ENCODE measurements around the gene WDR17. TPM values are rescaled to one million over a fixed set of nuclear protein-coding genes. Genes with fewer than 3 reads are reported as not detected.

WDR17 gene
- total RNA-seq, 4 donors from 2014 or later = 5.7 to 19.6 (median 10.2) TPM

GRCh38 chr4:176193938-176194337 is 128.3 kb downstream of the WDR17 start:
- TF ChIP-seq EP300 (IDR thresholded peaks at IDR 0.05) (no peak), CTCF (IDR thresholded peaks at IDR 0.05) (no peak), POLR2A (IDR thresholded peaks at IDR 0.05) (no peak)
- Histone ChIP-seq H3K36me3 (no peaks in the 10 kb centered on the region), H3K4me3 (no peak overlapping the region), H3K27me3 (no peaks in the 10 kb centered on the region), H3K9me3 (no peaks in the 10 kb centered on the region), H3K27ac (no peak overlapping the region), H3K4me1 (peaks cover 0 to 11% (median 0%) of the 10 kb centered on the region in 4 donors)
- 58 to 68% methylated on average over 3 of the region's 3 CpGs for WGBS, 2 donors
- no peak for DNase-seq (ENCODE audit: low spot score in 2 of 2)

- peaks cover 0 to 11% (median 0%) of the 10 kb centered on the region in 4 donors for H3K4me1 ChIP-seq
- DNase-seq (ENCODE audit: low spot score in 2 of 2) = peak; percentile 88 to 90
- 0 to 1% methylated on average over 31 to 39 of the region's 45 CpGs for WGBS, 2 donors
- peak within 1 kb of the TSS; percentile 42 to 80 (median 62) for H3K4me3 ChIP-seq
- H3K27me3 ChIP-seq = no peaks in the 10 kb centered on the region
- TF ChIP-seq CTCF (IDR thresholded peaks at IDR 0.05) = no peak
- peak; percentile 45 to 55 for TF ChIP-seq POLR2A (IDR thresholded peaks at IDR 0.05)
- peak; percentile 65 to 81 for TF ChIP-seq EP300 (IDR thresholded peaks at IDR 0.05)
- H3K9me3 ChIP-seq = no peaks in the 10 kb centered on the region
- peak within 1 kb of the TSS; percentile 30 to 86 (median 68) for H3K27ac ChIP-seq
- no peaks in the 10 kb centered on the region for H3K36me3 ChIP-seq
Observed at GRCh38 chr4:176195184-176195978, 129.7 kb downstream of the WDR17 start, which contains the start of gene SPATA4. Gene SPATA4 (minus strand): TSS chr4:176195585. CDS start chr4:176195562, 23 bp downstream.

- WGBS, 2 donors = 69 to 81% methylated on average over 8 of the region's 8 CpGs
- Histone ChIP-seq H3K36me3 (no peaks in the 10 kb centered on the region), H3K27ac (no peak overlapping the region), H3K27me3 (no peaks in the 10 kb centered on the region), H3K9me3 (no peaks in the 10 kb centered on the region), H3K4me1 (peaks cover 0 to 11% (median 0%) of the 10 kb centered on the region in 4 donors), H3K4me3 (no peak overlapping the region)
- TF ChIP-seq CTCF (IDR thresholded peaks at IDR 0.05) = no peak
- no peak for DNase-seq (ENCODE audit: low spot score in 2 of 2)
Observed at GRCh38 chr4:176198316-176198903, 132.8 kb downstream of the WDR17 start.

DNA sequence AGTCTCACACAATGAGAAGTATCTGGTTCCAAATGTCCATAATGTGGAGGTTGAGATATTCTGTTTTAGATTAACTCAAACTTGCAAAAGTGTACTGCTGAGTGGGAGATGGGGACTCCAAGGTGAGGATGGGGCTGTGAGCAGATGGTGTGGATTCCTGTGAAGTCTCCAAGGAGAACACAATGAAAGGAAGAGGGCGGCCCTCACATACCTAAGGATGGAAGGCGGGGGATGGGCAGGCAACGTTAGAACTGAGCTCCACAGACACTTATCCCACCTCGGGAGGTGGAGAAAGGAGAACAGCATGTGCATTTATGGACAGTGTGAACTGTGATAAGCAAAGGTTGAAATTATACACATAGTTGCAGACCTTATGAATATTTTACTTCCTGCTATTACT is 139.7 kb downstream of the WDR17 start:
- DNase-seq (ENCODE audit: low spot score in 2 of 2) = no peak
- no peak overlapping the region for H3K27ac ChIP-seq
- no peak for TF ChIP-seq CTCF (IDR thresholded peaks at IDR 0.05)
- no peak for TF ChIP-seq POLR2A (IDR thresholded peaks at IDR 0.05)
- TF ChIP-seq EP300 (IDR thresholded peaks at IDR 0.05) = no peak
- H3K9me3 ChIP-seq = no peaks in the 10 kb centered on the region
- H3K36me3 ChIP-seq = no peaks in the 10 kb centered on the region
- H3K4me3 ChIP-seq = no peak overlapping the region
- H3K4me1 ChIP-seq = no peaks in the 10 kb centered on the region
- WGBS, 2 donors = 60 to 74% methylated on average over 4 of the region's 4 CpGs
- no peaks in the 10 kb centered on the region for H3K27me3 ChIP-seq

DNA sequence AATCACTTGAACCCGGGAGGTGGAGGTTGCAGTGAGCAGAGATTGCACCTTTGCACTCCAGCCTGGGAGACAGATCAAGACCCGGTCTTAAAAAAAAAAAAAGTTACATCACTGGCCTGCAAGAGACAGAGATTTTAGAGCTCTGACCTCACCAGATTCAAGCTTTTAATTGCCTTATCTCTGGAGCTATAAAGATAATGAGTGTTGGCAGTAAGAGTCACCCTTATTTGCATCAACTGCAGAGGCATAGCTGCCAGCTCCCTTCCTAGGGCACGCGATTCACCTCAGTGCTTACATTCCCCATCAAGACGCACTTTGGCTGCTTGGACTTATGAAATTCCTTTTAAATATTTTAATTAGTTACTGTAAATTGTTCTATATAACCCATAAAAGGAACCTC is 142.2 kb downstream of the WDR17 start:
- TF ChIP-seq CTCF (IDR thresholded peaks at IDR 0.05) (no peak), EP300 (IDR thresholded peaks at IDR 0.05) (no peak), POLR2A (IDR thresholded peaks at IDR 0.05) (no peak)
- H3K36me3 ChIP-seq = no peaks in the 10 kb centered on the region
- 75 to 87% methylated on average over 5 of the region's 5 CpGs for WGBS, 2 donors

More for the DNA sequence above, 142.2 kb downstream of the WDR17 start:
- H3K27me3 ChIP-seq = no peaks in the 10 kb centered on the region
- H3K9me3 ChIP-seq = no peaks in the 10 kb centered on the region
- no peaks in the 10 kb centered on the region for H3K4me1 ChIP-seq
- no peak overlapping the region for H3K4me3 ChIP-seq
- DNase-seq (ENCODE audit: low spot score in 2 of 2) = no peak
- H3K27ac ChIP-seq = no peak overlapping the region
